Tibial nerve (tissue), 4 donors: ENCODE data around the gene APP. TPM values are rescaled to one million over a fixed set of nuclear protein-coding genes. Genes with fewer than 3 reads are reported as not detected.

Experiments used
- DNase-seq, 2 donors: peaks; one replicate each; pipeline ENCODE4 v3.0.0-alpha.2; 2019; ENCODE audit warnings: low spot score in 2 of 2
- H3K27ac ChIP-seq, 4 donors: fragments of 200-600 bp; sonication (generic) in 3 of 4; one replicate each; pipeline ENCODE4 v1.5.1; 2017 to 2019; ENCODE audit warnings: mild to moderate bottlenecking in 1 of 4
- H3K27me3 ChIP-seq, 2 donors: fragments of 200-600 bp; sonication (generic) in 1 of 2; one replicate each; pipeline versions ENCODE4 v1.5.1 to v1.6.0; 2017 to 2019
- H3K36me3 ChIP-seq, 3 donors: fragments of 200-600 bp; sonication (generic); one replicate each; pipeline ENCODE4 v1.5.1; 2018 to 2019
- H3K4me1 ChIP-seq, 4 donors: fragments of 200-600 bp; sonication (generic) in 3 of 4; one replicate each; pipeline ENCODE4 v1.5.1; 2017 to 2019
- H3K4me3 ChIP-seq, 4 donors: fragments of 200-600 bp; sonication (generic) in 3 of 4; one replicate each; pipeline ENCODE4 v1.5.1; 2017 to 2019; ENCODE audit warnings: mild to moderate bottlenecking in 1 of 4, moderate library complexity in 1 of 4
- H3K9me3 ChIP-seq, 4 donors: fragments of 200-600 bp; sonication (generic) in 3 of 4; one replicate each; pipeline ENCODE4 v1.5.1; 2017 to 2019
- CTCF ChIP-seq, 5 experiments: fragments of 200-600 bp in 3 of 5; fragments of 450-650 bp in 2 of 5; sonication (generic) in 3 of 5; IDR thresholded peaks; one replicate each; pipeline ENCODE4 v1.5.1; 2016 to 2019; ENCODE audit warnings: antibody characterized with exemption in 5 of 5, mild to moderate bottlenecking in 3 of 5, moderate library complexity in 2 of 5
- EP300 ChIP-seq, 2 donors: sonication (generic); formaldehyde crosslinking; IDR thresholded peaks; one replicate each; pipeline ENCODE4 v1.6.1; 2017; ENCODE audit warnings: antibody characterized with exemption in 2 of 2, mild to moderate bottlenecking in 1 of 2
- POLR2A ChIP-seq, 2 donors: fragments of 450-650 bp; IDR thresholded peaks; one replicate each; pipeline ENCODE4 v1.6.1; 2017; ENCODE audit warnings: antibody characterized with exemption in 2 of 2, mild to moderate bottlenecking in 2 of 2, moderate library complexity in 2 of 2
- WGBS, 2 donors: methylation state at CpG; one replicate each; pipeline ENCODE4 v1.1.5; 2018; 5-methylcytosine and 5-hydroxymethylcytosine counted together
- total RNA-seq, 4 donors: library from RNA; depleted of rRNA; stranded (reverse); fragments of >200 nt; gene quantifications; one replicate each; pipeline ENCODE4 v1.1.0, GENCODE V29; 2016

Gene APP
- total RNA-seq, 4 donors from 2014 or later, result 271 to 327 (median 293) TPM

GRCh38 chr21:25987531-25987930 lies 183.0 kb downstream of the APP start:
- H3K9me3 ChIP-seq, result no peaks in the 10 kb centered on the region
- DNase-seq, result no peak
- no peak overlapping the region for H3K4me3 ChIP-seq
- TF ChIP-seq POLR2A (IDR thresholded peaks at IDR 0.05) (no peak), EP300 (IDR thresholded peaks at IDR 0.05) (no peak), CTCF (IDR thresholded peaks at IDR 0.05) (no peak)
- H3K36me3 ChIP-seq, result peaks cover 0 to 17% (median 0%) of the 10 kb centered on the region in 3 donors
- 93 to 98% methylated on average over 2 of the region's 2 CpGs for WGBS, 2 donors
- no peaks in the 10 kb centered on the region for H3K27me3 ChIP-seq
- H3K27ac ChIP-seq, result no peak overlapping the region
- peaks cover 0 to 17% (median 4%) of the 10 kb centered on the region in 4 donors for H3K4me1 ChIP-seq

GRCh38 chr21:25986928-25987327 lies 183.6 kb downstream of the APP start:
- Histone ChIP-seq H3K27me3 (no peaks in the 10 kb centered on the region), H3K36me3 (peaks cover 0 to 17% (median 0%) of the 10 kb centered on the region in 3 donors), H3K27ac (no peak overlapping the region), H3K4me3 (no peak overlapping the region), H3K4me1 (peaks cover 0 to 19% (median 4%) of the 10 kb centered on the region in 4 donors), H3K9me3 (no peaks in the 10 kb centered on the region)
- DNase-seq, result no peak
- TF ChIP-seq EP300 (IDR thresholded peaks at IDR 0.05), result no peak
- TF ChIP-seq CTCF (IDR thresholded peaks at IDR 0.05), result no peak
- no peak for TF ChIP-seq POLR2A (IDR thresholded peaks at IDR 0.05)
- 31 to 57% methylated on average over 2 of the region's 2 CpGs for WGBS, 2 donors

GRCh38 chr21:25985990-25986389 lies 184.6 kb downstream of the APP start:
- TF ChIP-seq EP300 (IDR thresholded peaks at IDR 0.05), result no peak
- no peak for TF ChIP-seq CTCF (IDR thresholded peaks at IDR 0.05)
- no peak for TF ChIP-seq POLR2A (IDR thresholded peaks at IDR 0.05)
- Histone ChIP-seq H3K4me3 (no peak overlapping the region), H3K27ac (no peak overlapping the region), H3K4me1 (peaks cover 0 to 19% (median 4%) of the 10 kb centered on the region in 4 donors), H3K36me3 (peaks cover 0 to 14% (median 0%) of the 10 kb centered on the region in 3 donors), H3K9me3 (no peaks in the 10 kb centered on the region), H3K27me3 (no peaks in the 10 kb centered on the region)
- DNase-seq, result no peak
- WGBS, 2 donors, result 83 to 88% methylated on average over 3 of the region's 3 CpGs

GRCh38 chr21:25984538-25984937 lies 186.0 kb downstream of the APP start:
- DNase-seq, result no peak
- WGBS, 2 donors, result 87 to 95% methylated on average over 1 of the region's 1 CpG
- TF ChIP-seq CTCF (IDR thresholded peaks at IDR 0.05) (no peak), POLR2A (IDR thresholded peaks at IDR 0.05) (no peak), EP300 (IDR thresholded peaks at IDR 0.05) (no peak)

GRCh38 chr21:25983745-25984144 lies 186.8 kb downstream of the APP start:
- H3K27ac ChIP-seq, result peak overlapping the region in 2 of 4 donors; percentile 7 to 25
- H3K36me3 ChIP-seq, result peaks cover 0 to 25% (median 0%) of the 10 kb centered on the region in 3 donors
- WGBS, 2 donors, result 54 to 57% methylated on average over 3 of the region's 3 CpGs
- no peaks in the 10 kb centered on the region for H3K27me3 ChIP-seq
- no peaks in the 10 kb centered on the region for H3K9me3 ChIP-seq
- TF ChIP-seq CTCF (IDR thresholded peaks at IDR 0.05) (no peak), POLR2A (IDR thresholded peaks at IDR 0.05) (no peak), EP300 (IDR thresholded peaks at IDR 0.05) (peak in 1 of 2 donors; percentile 72)
- peaks cover 0 to 27% (median 4%) of the 10 kb centered on the region in 4 donors for H3K4me1 ChIP-seq
- no peak overlapping the region for H3K4me3 ChIP-seq
- no peak for DNase-seq

More at GRCh38 chr21:25984538-25984937, 186.0 kb downstream of the APP start:
- Histone ChIP-seq H3K27ac (no peak overlapping the region), H3K9me3 (no peaks in the 10 kb centered on the region), H3K27me3 (no peaks in the 10 kb centered on the region), H3K36me3 (peaks cover 0 to 25% (median 0%) of the 10 kb centered on the region in 3 donors), H3K4me3 (no peak overlapping the region), H3K4me1 (peaks cover 0 to 27% (median 4%) of the 10 kb centered on the region in 4 donors)
